Stimulated activated naive B cell treated with anti-CD40 and anti-IgM and Interleukin-4, amounts not matched to agents 10 μg/mL and 1 μg/mL and 100 μg/mL, for 72 hours (primary cell): Measurements from ENCODE around the gene IL11RA.
A peak's percentile ranks its signal among the peaks of the same experiment; 100 is the strongest.

ENCODE experiments used
- ATAC-seq, 2 donors: fragments of 150-1000 bp; cut with Tn5 transposase; replicated peaks; 2 replicates each; pipeline ENCODE4 v1.10.0; 2021; ENCODE audit warnings: moderate library complexity in 1 of 2
- DNase-seq: peaks from one replicate; pipeline ENCODE4 v3.0.0; 2021
- H3K27ac Mint-ChIP-seq: one replicate; pipeline ENCODE4 v1.8.0; 2022; ENCODE audit warnings: mild to moderate bottlenecking, mixed read lengths
- H3K27me3 Mint-ChIP-seq, 2 donors: one replicate each; pipeline ENCODE4 v1.8.0; 2022; ENCODE audit warnings: mixed read lengths in 2 of 2
- H3K36me3 Mint-ChIP-seq, 2 donors: one replicate each; pipeline ENCODE4 v1.8.0; 2022; ENCODE audit warnings: mixed read lengths in 2 of 2, mild to moderate bottlenecking in 1 of 2
- H3K4me1 Mint-ChIP-seq, 2 donors: one replicate each; pipeline ENCODE4 v1.8.0; 2022; ENCODE audit warnings: mixed read lengths in 2 of 2, mild to moderate bottlenecking in 1 of 2
- H3K4me3 Mint-ChIP-seq, 2 donors: one replicate each; pipeline ENCODE4 v1.8.0; 2022; ENCODE audit warnings: mild to moderate bottlenecking in 2 of 2, mixed read lengths in 2 of 2, moderate library complexity in 1 of 2
- H3K9me3 Mint-ChIP-seq, 2 donors: one replicate each; pipeline ENCODE4 v1.8.0; 2022; ENCODE audit warnings: mixed read lengths in 2 of 2, mild to moderate bottlenecking in 1 of 2

Gene IL11RA

GRCh38 chr9:34671307-34671706 lies 19.3 kb downstream of the IL11RA start:
- peaks cover 6 to 17% of the 10 kb centered on the region in 2 donors for H3K36me3 Mint-ChIP-seq

GRCh38 chr9:34674440-34674839 lies 22.5 kb downstream of the IL11RA start:
- H3K27ac Mint-ChIP-seq = no peak overlapping the region
- peaks cover 2 to 12% of the 10 kb centered on the region in 2 donors for H3K36me3 Mint-ChIP-seq
- H3K27me3 Mint-ChIP-seq = peaks cover 0 to 4% of the 10 kb centered on the region in 2 donors

More at GRCh38 chr9:34671307-34671706, 19.3 kb downstream of the IL11RA start:
- DNase-seq (no peak), ATAC-seq (no peak)
- no peak overlapping the region for H3K4me3 Mint-ChIP-seq
- H3K4me1 Mint-ChIP-seq = no peaks in the 10 kb centered on the region
- H3K9me3 Mint-ChIP-seq = peaks cover 11% of the 10 kb centered on the region in 2 donors
- H3K27ac Mint-ChIP-seq = no peak overlapping the region
- peaks cover 0 to 4% of the 10 kb centered on the region in 2 donors for H3K27me3 Mint-ChIP-seq

GRCh38 chr9:34675048-34675714 lies 23.2 kb downstream of the IL11RA start:
- H3K36me3 Mint-ChIP-seq = peaks cover 0 to 7% of the 10 kb centered on the region in 2 donors
- DNase-seq (peak; percentile 26), ATAC-seq (peak; percentile 73 to 80)
- peaks cover 0 to 3% of the 10 kb centered on the region in 2 donors for H3K9me3 Mint-ChIP-seq
- no peak overlapping the region for H3K27ac Mint-ChIP-seq
- H3K4me1 Mint-ChIP-seq = no peaks in the 10 kb centered on the region
- H3K27me3 Mint-ChIP-seq = peaks cover 0 to 4% of the 10 kb centered on the region in 2 donors
- H3K4me3 Mint-ChIP-seq = no peak overlapping the region

More at GRCh38 chr9:34674440-34674839, 22.5 kb downstream of the IL11RA start:
- peaks cover 4 to 5% of the 10 kb centered on the region in 2 donors for H3K9me3 Mint-ChIP-seq
- DNase-seq = no peak
- no peak for ATAC-seq
- H3K4me3 Mint-ChIP-seq = no peak overlapping the region
- H3K4me1 Mint-ChIP-seq = no peaks in the 10 kb centered on the region

GRCh38 chr9:34675869-34676268 lies 23.9 kb downstream of the IL11RA start:
- H3K27me3 Mint-ChIP-seq = peaks cover 0 to 4% of the 10 kb centered on the region in 2 donors
- DNase-seq (no peak), ATAC-seq (no peak)
- peaks cover 0 to 2% of the 10 kb centered on the region in 2 donors for H3K36me3 Mint-ChIP-seq
- no peak overlapping the region for H3K27ac Mint-ChIP-seq
- H3K9me3 Mint-ChIP-seq = peaks cover 0 to 2% of the 10 kb centered on the region in 2 donors
- no peaks in the 10 kb centered on the region for H3K4me1 Mint-ChIP-seq
- no peak overlapping the region for H3K4me3 Mint-ChIP-seq

- Mint-ChIP-seq H3K36me3 (peaks cover 0 to 2% of the 10 kb centered on the region in 2 donors), H3K27me3 (peaks cover 0 to 9% of the 10 kb centered on the region in 2 donors), H3K4me3 (no peak overlapping the region), H3K4me1 (peaks cover 0 to 2% of the 10 kb centered on the region in 2 donors), H3K27ac (no peak overlapping the region), H3K9me3 (no peaks in the 10 kb centered on the region)
- no peak for DNase-seq
- ATAC-seq = peak in 1 of 2 donors; percentile 65
Observed at GRCh38 chr9:34684145-34684544, 32.2 kb downstream of the IL11RA start.

- H3K9me3 Mint-ChIP-seq = no peaks in the 10 kb centered on the region
- H3K4me3 Mint-ChIP-seq = no peak overlapping the region
- H3K36me3 Mint-ChIP-seq = peaks cover 0 to 2% of the 10 kb centered on the region in 2 donors
- no peak overlapping the region for H3K27ac Mint-ChIP-seq
- peaks cover 0 to 2% of the 10 kb centered on the region in 2 donors for H3K4me1 Mint-ChIP-seq
- peaks cover 2 to 10% of the 10 kb centered on the region in 2 donors for H3K27me3 Mint-ChIP-seq
- DNase-seq = no peak
- no peak for ATAC-seq
Observed at GRCh38 chr9:34684816-34685215, 32.8 kb downstream of the IL11RA start.

GRCh38 chr9:34685591-34685990 lies 33.6 kb downstream of the IL11RA start:
- ATAC-seq (no peak), DNase-seq (no peak)
- H3K27ac Mint-ChIP-seq = no peak overlapping the region
- H3K4me1 Mint-ChIP-seq = peaks cover 0 to 2% of the 10 kb centered on the region in 2 donors
- no peaks in the 10 kb centered on the region for H3K9me3 Mint-ChIP-seq
- H3K4me3 Mint-ChIP-seq = no peak overlapping the region
- H3K36me3 Mint-ChIP-seq = peaks cover 0 to 2% of the 10 kb centered on the region in 2 donors
- H3K27me3 Mint-ChIP-seq = peaks cover 5 to 10% of the 10 kb centered on the region in 2 donors

- no peak overlapping the region for H3K27ac Mint-ChIP-seq
- H3K9me3 Mint-ChIP-seq = no peaks in the 10 kb centered on the region
- peaks cover 5 to 10% of the 10 kb centered on the region in 2 donors for H3K27me3 Mint-ChIP-seq
- H3K4me3 Mint-ChIP-seq = no peak overlapping the region
- no peak for ATAC-seq
- no peaks in the 10 kb centered on the region for H3K36me3 Mint-ChIP-seq
- no peak for DNase-seq
- H3K4me1 Mint-ChIP-seq = peaks cover 2 to 6% of the 10 kb centered on the region in 2 donors
Observed at GRCh38 chr9:34686231-34686630, 34.2 kb downstream of the IL11RA start.

GRCh38 chr9:34686732-34687131 lies 34.7 kb downstream of the IL11RA start:
- DNase-seq (no peak), ATAC-seq (peak in 1 of 2 donors; percentile 36)
- Mint-ChIP-seq H3K4me1 (peaks cover 2 to 6% of the 10 kb centered on the region in 2 donors), H3K27ac (no peak overlapping the region), H3K36me3 (no peaks in the 10 kb centered on the region), H3K27me3 (peaks cover 5 to 10% of the 10 kb centered on the region in 2 donors), H3K4me3 (no peak overlapping the region), H3K9me3 (no peaks in the 10 kb centered on the region)

GRCh38 chr9:34687276-34688030 lies 35.5 kb downstream of the IL11RA start:
- no peak for ATAC-seq
- DNase-seq = no peak
- Mint-ChIP-seq H3K27me3 (peaks cover 5 to 10% of the 10 kb centered on the region in 2 donors), H3K9me3 (no peaks in the 10 kb centered on the region), H3K4me1 (peaks cover 2 to 6% of the 10 kb centered on the region in 2 donors), H3K36me3 (no peaks in the 10 kb centered on the region), H3K4me3 (no peak overlapping the region), H3K27ac (no peak overlapping the region)

- ATAC-seq = no peak
- peaks cover 5 to 13% of the 10 kb centered on the region in 2 donors for H3K27me3 Mint-ChIP-seq
- H3K4me1 Mint-ChIP-seq = peaks cover 2 to 6% of the 10 kb centered on the region in 2 donors
- no peak overlapping the region for H3K27ac Mint-ChIP-seq
- no peak overlapping the region for H3K4me3 Mint-ChIP-seq
- no peaks in the 10 kb centered on the region for H3K36me3 Mint-ChIP-seq
- H3K9me3 Mint-ChIP-seq = no peaks in the 10 kb centered on the region
- no peak for DNase-seq
Observed at GRCh38 chr9:34688329-34689115, 36.5 kb downstream of the IL11RA start.

- DNase-seq = no peak
- Mint-ChIP-seq H3K4me1 (peaks cover 2 to 6% of the 10 kb centered on the region in 2 donors), H3K27ac (no peak overlapping the region), H3K4me3 (no peak overlapping the region), H3K36me3 (no peaks in the 10 kb centered on the region), H3K27me3 (peaks cover 5 to 13% of the 10 kb centered on the region in 2 donors), H3K9me3 (no peaks in the 10 kb centered on the region)
- ATAC-seq = no peak
Observed at GRCh38 chr9:34689116-34689470, 37.1 kb downstream of the IL11RA start.

- no peaks in the 10 kb centered on the region for H3K9me3 Mint-ChIP-seq
- no peak overlapping the region for H3K4me3 Mint-ChIP-seq
- H3K36me3 Mint-ChIP-seq = no peaks in the 10 kb centered on the region
- no peak overlapping the region for H3K27ac Mint-ChIP-seq
- peaks cover 5 to 13% of the 10 kb centered on the region in 2 donors for H3K27me3 Mint-ChIP-seq
- peaks cover 2 to 6% of the 10 kb centered on the region in 2 donors for H3K4me1 Mint-ChIP-seq
- no peak for DNase-seq
- ATAC-seq = no peak
Observed at GRCh38 chr9:34689512-34689911, 37.5 kb downstream of the IL11RA start.
